ENCODE data around the gene TREM1.

GRCh38 chr6:41255110-41255509 is 31.4 kb downstream of the TREM1 start:
- TF ChIP-seq ESRRG (CRISPR knock-in tag; IDR thresholded peaks at IDR 0.05) (no peak), RARB (CRISPR knock-in tag; IDR thresholded peaks at IDR 0.05) (no peak)
